Measurements from ENCODE around the gene PRUNE2.

- TF ChIP-seq CTCF (IDR thresholded peaks at IDR 0.05) (no peak), POLR2A (IDR thresholded peaks at IDR 0.05) (no peak)
Measured at GRCh38 chr9:76868897-76869296, 37.0 kb downstream of the PRUNE2 start.

Data from adrenal gland (tissue), 5 donors.